Measurements from ENCODE around the gene MME. TPM values are rescaled to one million over a fixed set of nuclear protein-coding genes. Genes with fewer than 3 reads are reported as not detected.

Gene MME
- polyA plus RNA-seq, 1 experiment = 208 TPM

DNA sequence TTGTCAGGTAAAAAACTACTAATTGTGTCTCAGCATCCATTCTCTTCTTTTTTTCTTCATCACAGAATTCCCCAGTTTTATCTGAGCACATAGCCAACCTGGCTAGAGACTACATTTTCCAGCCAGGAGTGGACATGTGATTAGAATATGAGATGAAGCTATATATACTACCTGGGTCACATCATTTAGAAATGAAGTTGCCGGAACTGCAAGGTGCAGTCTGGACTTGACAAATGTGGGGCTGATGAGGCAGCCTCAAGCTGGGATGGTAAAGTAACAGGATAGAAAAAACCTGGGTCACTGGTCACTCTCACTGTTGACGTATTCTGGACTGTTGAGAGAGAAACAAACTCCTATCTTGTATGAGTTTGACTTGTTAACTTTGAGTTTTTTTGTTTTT, 113.7 kb downstream of the MME start:
- Histone ChIP-seq H3K4me3 (ENCODE audit: low read depth, low read length) (no peak overlapping the region), H3K36me3 (ENCODE audit: control insufficient read depth, insufficient read depth, low read length) (no peaks in the 10 kb centered on the region), H3K27me3 (ENCODE audit: control insufficient read depth, insufficient read depth, low read length) (no peaks in the 10 kb centered on the region)
- POLR2A ChIA-PET = no interaction called here
- CTCF ChIA-PET = interaction anchor here (1.5 kb wide), 1 partner anchor 13 kb away, joined by 3 read pairs; no protein-coding TSS in a partner anchor
- TF ChIP-seq, protein P1, sequence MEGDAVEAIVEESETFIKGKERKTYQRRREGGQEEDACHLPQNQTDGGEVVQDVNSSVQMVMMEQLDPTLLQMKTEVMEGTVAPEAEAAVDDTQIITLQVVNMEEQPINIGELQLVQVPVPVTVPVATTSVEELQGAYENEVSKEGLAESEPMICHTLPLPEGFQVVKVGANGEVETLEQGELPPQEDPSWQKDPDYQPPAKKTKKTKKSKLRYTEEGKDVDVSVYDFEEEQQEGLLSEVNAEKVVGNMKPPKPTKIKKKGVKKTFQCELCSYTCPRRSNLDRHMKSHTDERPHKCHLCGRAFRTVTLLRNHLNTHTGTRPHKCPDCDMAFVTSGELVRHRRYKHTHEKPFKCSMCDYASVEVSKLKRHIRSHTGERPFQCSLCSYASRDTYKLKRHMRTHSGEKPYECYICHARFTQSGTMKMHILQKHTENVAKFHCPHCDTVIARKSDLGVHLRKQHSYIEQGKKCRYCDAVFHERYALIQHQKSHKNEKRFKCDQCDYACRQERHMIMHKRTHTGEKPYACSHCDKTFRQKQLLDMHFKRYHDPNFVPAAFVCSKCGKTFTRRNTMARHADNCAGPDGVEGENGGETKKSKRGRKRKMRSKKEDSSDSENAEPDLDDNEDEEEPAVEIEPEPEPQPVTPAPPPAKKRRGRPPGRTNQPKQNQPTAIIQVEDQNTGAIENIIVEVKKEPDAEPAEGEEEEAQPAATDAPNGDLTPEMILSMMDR (IDR thresholded peaks at IDR 0.05; ENCODE audit: insufficient read depth, low read depth, low read length) = no peak
- no peak for DNase-seq (ENCODE audit: low read depth)

DNA sequence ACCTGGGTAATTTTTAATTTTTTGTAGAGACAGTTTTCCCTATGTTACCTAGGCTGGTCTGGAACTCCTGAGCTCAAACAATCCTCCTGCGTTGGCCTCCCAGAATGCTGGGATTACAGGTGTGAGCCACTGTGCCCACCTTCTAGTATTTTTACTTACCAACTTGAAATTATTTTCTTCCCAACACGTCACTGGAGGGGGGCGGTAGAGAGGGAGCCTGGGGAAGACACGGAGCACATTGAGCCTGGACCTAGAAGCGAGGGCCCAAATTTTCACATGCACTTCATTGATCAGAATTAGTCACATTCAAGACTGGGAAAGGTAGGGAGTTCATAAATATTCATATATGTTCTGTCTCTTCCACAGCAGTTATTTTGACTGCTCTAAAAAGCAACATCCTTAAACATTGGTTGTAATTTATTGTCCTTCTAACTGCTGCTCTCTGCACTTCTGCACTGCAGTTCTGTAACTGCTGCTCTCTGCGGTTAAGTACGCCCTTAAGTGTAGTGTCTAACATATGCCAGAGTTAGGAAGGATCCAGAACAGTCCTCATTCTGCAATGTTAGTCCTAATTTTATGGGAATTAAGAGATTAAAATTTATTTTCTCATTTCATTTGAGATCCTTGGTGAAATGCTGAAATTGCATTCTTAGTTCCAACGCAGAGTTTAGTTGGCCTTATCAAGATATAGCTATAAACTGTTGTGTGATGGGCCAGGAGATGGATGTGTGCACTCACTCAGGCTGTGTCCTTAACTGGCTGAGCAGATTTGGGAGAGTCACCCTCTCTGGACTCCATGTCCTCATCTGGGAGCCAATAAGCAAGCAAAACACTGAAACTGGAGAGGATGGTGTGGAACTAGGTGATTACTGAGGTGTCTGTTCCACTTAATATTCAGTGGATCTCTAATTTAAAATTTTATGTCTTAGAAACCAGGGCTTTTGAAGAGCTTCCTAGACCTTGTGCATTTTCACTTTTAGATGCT, 115.1 kb downstream of the MME start:
- Histone ChIP-seq H3K36me3 (ENCODE audit: control insufficient read depth, insufficient read depth, low read length) (no peaks in the 10 kb centered on the region), H3K27me3 (ENCODE audit: control insufficient read depth, insufficient read depth, low read length) (no peaks in the 10 kb centered on the region), H3K4me3 (ENCODE audit: low read depth, low read length) (no peak overlapping the region)
- ChIA-PET CTCF (interaction anchor here (1.1 to 2.0 kb wide), 3 partner anchors 11 to 128 kb away, joined by 3 to 5 read pairs (median 4); no protein-coding TSS in a partner anchor), POLR2A (interaction anchor here (0.7 kb wide), 1 partner anchor 223 kb away, joined by 4 read pairs; no protein-coding TSS in a partner anchor)
- TF ChIP-seq, protein P1 (IDR thresholded peaks at IDR 0.05; ENCODE audit: insufficient read depth, low read depth, low read length) = no peak
- DNase-seq (ENCODE audit: low read depth) = no peak

DNA sequence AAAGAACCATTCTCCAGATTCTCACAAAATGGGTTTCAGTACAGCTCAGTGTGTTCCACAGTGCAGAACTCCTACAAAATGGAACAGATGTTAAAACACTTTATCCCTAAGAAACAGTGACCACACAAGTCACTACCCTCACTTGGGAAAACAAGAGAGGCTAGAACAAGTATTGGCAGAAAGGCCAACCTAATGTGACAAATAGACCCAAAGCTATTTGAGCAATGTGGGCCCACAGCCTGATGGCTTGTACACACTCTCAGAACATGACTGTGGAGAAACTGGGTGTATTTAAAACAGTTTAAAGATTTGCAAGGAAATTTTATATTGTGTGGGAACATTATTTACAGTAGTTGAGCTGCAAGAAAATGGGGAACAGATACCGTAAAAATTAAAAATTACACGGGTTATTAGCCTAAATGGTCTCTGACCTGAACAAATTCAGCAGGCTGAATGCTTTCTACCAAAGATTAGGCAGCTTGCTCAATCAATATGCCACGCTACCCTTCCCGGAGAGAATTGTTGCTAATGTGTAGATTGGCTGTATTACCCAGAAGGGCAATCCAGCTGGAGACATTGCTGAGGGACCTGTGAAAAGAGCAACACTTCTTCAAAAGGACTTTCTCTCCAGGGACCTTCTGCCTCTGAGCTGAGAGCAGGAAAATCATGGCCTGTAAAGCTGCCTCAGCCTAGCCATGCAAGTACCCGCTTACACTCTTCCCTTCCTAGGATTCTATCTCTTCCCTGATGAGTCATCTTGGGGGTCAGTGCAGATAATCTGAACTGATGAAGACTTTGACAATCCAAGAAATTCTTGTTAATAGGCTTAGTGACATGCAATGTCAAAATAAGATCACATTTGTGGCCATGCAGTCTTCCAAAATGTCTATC, 116.3 kb downstream of the MME start:
- ChIA-PET CTCF (interaction anchor here (1.1 to 2.0 kb wide), 3 partner anchors 10 to 127 kb away, joined by 3 to 5 read pairs (median 4); no protein-coding TSS in a partner anchor), POLR2A (interaction anchor here (0.6 to 0.7 kb wide), 2 partner anchors 224 to 1830 kb away, joined by 3 to 4 read pairs; no protein-coding TSS in a partner anchor)
- Histone ChIP-seq H3K27me3 (ENCODE audit: control insufficient read depth, insufficient read depth, low read length) (no peaks in the 10 kb centered on the region), H3K4me3 (ENCODE audit: low read depth, low read length) (no peak overlapping the region), H3K36me3 (ENCODE audit: control insufficient read depth, insufficient read depth, low read length) (no peaks in the 10 kb centered on the region)
- DNase-seq (ENCODE audit: low read depth) = no peak
- TF ChIP-seq, protein P1 (IDR thresholded peaks at IDR 0.05; ENCODE audit: insufficient read depth, low read depth, low read length) = no peak

DNA sequence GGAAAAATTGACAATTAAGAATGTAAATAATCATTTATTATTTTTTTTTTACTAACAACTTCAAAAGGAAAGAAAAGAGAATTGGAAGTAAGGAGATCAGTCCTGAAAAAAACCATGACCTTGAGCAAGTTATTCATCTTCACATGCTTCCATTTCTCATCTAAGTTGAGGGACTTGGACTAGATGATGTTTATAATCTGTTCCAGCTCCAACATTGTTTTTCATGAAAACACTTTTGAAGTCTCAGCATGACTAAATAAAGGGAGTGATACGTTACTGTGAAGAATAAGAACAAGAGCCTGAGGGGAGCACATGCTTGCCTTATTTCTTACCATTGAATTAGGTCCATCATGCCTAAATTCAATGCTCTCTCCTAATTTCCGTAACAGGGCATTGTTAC, 117.7 kb downstream of the MME start:
- Histone ChIP-seq H3K4me3 (ENCODE audit: low read depth, low read length) (no peak overlapping the region), H3K27me3 (ENCODE audit: control insufficient read depth, insufficient read depth, low read length) (no peaks in the 10 kb centered on the region), H3K36me3 (ENCODE audit: control insufficient read depth, insufficient read depth, low read length) (no peaks in the 10 kb centered on the region)
- ChIA-PET CTCF (no interaction called here), POLR2A (interaction anchor here (0.6 kb wide), 2 partner anchors 12 to 569 kb away, joined by 6 to 12 read pairs; no protein-coding TSS in a partner anchor)
- no peak for DNase-seq (ENCODE audit: low read depth)
- TF ChIP-seq, protein P1 (IDR thresholded peaks at IDR 0.05; ENCODE audit: insufficient read depth, low read depth, low read length) = no peak

Data from BJ (cell line).